PC-9 (cell line): ENCODE results near the gene PKIB. TPM values are rescaled to one million over a fixed set of nuclear protein-coding genes. Genes with fewer than 3 reads are reported as not detected.

Experiments used
- BruUV-seq: library from RNA; stranded (reverse); fragments of 400-500 nt; replicated peaks from 2 replicates; lab custom pipeline; 2021; lab: Mats Ljungman, UMichigan
- CTCF ChIA-PET: fragments of 300-600 bp; sonication (Branson Sonifier 250); formaldehyde crosslinking; loops from one replicate; lab custom pipeline; 2022; ENCODE audit warnings: antibody characterized with exemption; lab: Charles Lee
- POLR2A ChIA-PET: fragments of 300-600 bp; sonication (Branson Sonifier 250); formaldehyde crosslinking; loops from one replicate; lab custom pipeline; 2022; ENCODE audit warnings: antibody characterized with exemption; ENCODE audit not compliant: unreplicated experiment; lab: Charles Lee
- DNase-seq, 2 experiments: peaks; one replicate each; pipeline versions ENCODE4 v3.0.0 to v3.0.0-alpha.2; 2015 to 2022; ENCODE audit warnings: mixed read lengths in 1 of 2
- H2AFZ ChIP-seq: fragments of 200-600 bp; sonication (generic); 2 replicates; pipeline ENCODE4 v1.8.1; 2017; ENCODE audit warnings: antibody characterized with exemption
- H3F3A ChIP-seq: fragments of 200-600 bp; sonication (generic); 2 replicates; pipeline ENCODE4 v1.8.1; 2017; ENCODE audit warnings: antibody characterized with exemption, mild to moderate bottlenecking, low read depth; ENCODE audit not compliant: insufficient read depth
- H3K27ac ChIP-seq: fragments of 200-600 bp; sonication (generic); 2 replicates; pipeline ENCODE4 v1.6.1; 2016; ENCODE audit warnings: mixed run types
- H3K27me3 ChIP-seq: fragments of 200-600 bp; sonication (generic); 2 replicates; pipeline ENCODE4 v1.6.1; 2016; ENCODE audit warnings: low read depth, mixed run types; ENCODE audit not compliant: insufficient read depth
- H3K36me3 ChIP-seq: fragments of 200-600 bp; sonication (generic); 2 replicates; pipeline ENCODE4 v1.6.1; 2016; ENCODE audit warnings: low read depth, mixed run types
- H3K4me1 ChIP-seq: fragments of 200-600 bp; sonication (generic); replicated peaks from 2 replicates; pipeline ENCODE4 v1.6.1; 2016; ENCODE audit warnings: mixed run types; ENCODE audit not compliant: insufficient read depth
- H3K4me2 ChIP-seq: fragments of 200-600 bp; sonication (generic); 2 replicates; pipeline ENCODE4 v1.6.1; 2017; ENCODE audit warnings: mixed run types
- H3K4me3 ChIP-seq: fragments of 200-600 bp; sonication (generic); 2 replicates; pipeline ENCODE4 v1.6.1; 2016; ENCODE audit warnings: mixed run types
- H3K79me2 ChIP-seq: fragments of 200-600 bp; sonication (generic); 2 replicates; pipeline ENCODE4 v1.6.1; 2017; ENCODE audit warnings: low read depth, mixed run types
- H3K9me2 ChIP-seq: fragments of 200-600 bp; sonication (generic); 2 replicates; pipeline ENCODE4 v1.8.1; 2017; ENCODE audit warnings: mild to moderate bottlenecking; ENCODE audit not compliant: insufficient read depth
- H3K9me3 ChIP-seq: fragments of 200-600 bp; sonication (generic); 2 replicates; pipeline ENCODE4 v1.8.1; 2016; ENCODE audit warnings: low read depth; ENCODE audit not compliant: insufficient read depth
- H4K20me1 ChIP-seq: fragments of 200-600 bp; sonication (generic); 2 replicates; pipeline ENCODE4 v1.8.1; 2017; ENCODE audit not compliant: insufficient read depth
- CTCF ChIP-seq: fragments of 200-600 bp; sonication (generic); conservative IDR thresholded peaks from 2 replicates; pipeline ENCODE4 v1.6.1; 2017; ENCODE audit warnings: mixed run types, antibody characterized with exemption, mild to moderate bottlenecking, moderate library complexity
- EZH2 ChIP-seq: fragments of 200-600 bp; sonication (generic); IDR thresholded peaks from 2 replicates; pipeline ENCODE4 v1.8.0; 2017; ENCODE audit warnings: antibody characterized with exemption, low read depth
- intact Hi-C: fragments of 100-400 bp; cut with micrococcal nuclease; formaldehyde crosslinking; loops from one replicate; pipeline ENCODE4 v1.10.0; 2022; ENCODE audit not compliant: unreplicated experiment
- total RNA-seq: library from RNA; stranded (reverse); gene quantifications from 2 replicates; pipeline ENCODE4 v1.2.3, GENCODE V29; 2021

Gene PKIB
- total RNA-seq, 1 experiment from 2014 or later = 7.0 TPM

DNA sequence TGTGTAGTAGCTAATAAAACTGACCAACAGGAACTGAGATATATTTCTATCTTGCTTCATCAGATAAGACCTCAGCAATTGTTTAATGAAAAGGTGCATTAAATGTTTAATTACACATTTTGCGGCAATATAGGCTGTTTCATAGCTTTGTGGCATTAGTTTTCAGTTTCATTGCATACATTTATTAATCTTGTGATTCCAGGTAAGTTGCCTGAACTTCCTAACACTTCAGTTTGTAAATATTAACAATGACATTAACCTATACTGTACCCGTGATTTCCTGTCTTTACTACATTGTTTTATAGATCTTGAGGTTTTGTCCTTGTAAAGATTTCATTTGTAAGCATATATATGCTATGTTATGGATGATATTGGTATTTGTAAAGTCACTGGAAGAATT is 66.5 kb downstream of the PKIB start:
- no peaks in the 10 kb centered on the region for H3K27me3 ChIP-seq
- BruUV-seq = no TSS peak
- no peaks in the 10 kb centered on the region for H3K9me2 ChIP-seq
- no peak overlapping the region for H2AFZ ChIP-seq
- no peaks in the 10 kb centered on the region for H4K20me1 ChIP-seq
- no peak overlapping the region for H3K27ac ChIP-seq
- no peak overlapping the region for H3K4me2 ChIP-seq
- no peaks in the 10 kb centered on the region for H3K36me3 ChIP-seq
- peaks cover 6% of the 10 kb centered on the region; the same call in 1 of the 2 replicates for H3K4me1 ChIP-seq
- ChIA-PET POLR2A (no interaction called here), CTCF (no interaction called here)
- no peaks in the 10 kb centered on the region for H3K9me3 ChIP-seq
- no peaks in the 10 kb centered on the region for H3K79me2 ChIP-seq
- TF ChIP-seq CTCF (no peak), EZH2 (no peak)
- intact Hi-C loops = no loop called here
- no peak overlapping the region for H3K4me3 ChIP-seq
- 0 out of 2 replicates have a peak, but pooled peaks cover 4% of the 10 kb centered on the region for H3F3A ChIP-seq
- DNase-seq = no peak

- no peaks in the 10 kb centered on the region for H3K9me2 ChIP-seq
- H3K79me2 ChIP-seq = no peaks in the 10 kb centered on the region
- H3K27me3 ChIP-seq = no peaks in the 10 kb centered on the region
- TF ChIP-seq CTCF (no peak), EZH2 (no peak)
- no peaks in the 10 kb centered on the region for H4K20me1 ChIP-seq
- no peak for DNase-seq
- H2AFZ ChIP-seq = no peak overlapping the region
- H3K27ac ChIP-seq = no peak overlapping the region
- intact Hi-C loops = no loop called here
- H3K9me3 ChIP-seq = no peaks in the 10 kb centered on the region
- H3K4me1 ChIP-seq = peaks cover 6% of the 10 kb centered on the region; the same call in 1 of the 2 replicates
- CTCF ChIA-PET = no interaction called here
- H3F3A ChIP-seq = 0 out of 2 replicates have a peak, but pooled peaks cover 4% of the 10 kb centered on the region
- POLR2A ChIA-PET = no interaction called here
- BruUV-seq = no TSS peak
- no peaks in the 10 kb centered on the region for H3K36me3 ChIP-seq
- no peak overlapping the region for H3K4me3 ChIP-seq
- H3K4me2 ChIP-seq = no peak overlapping the region
Measured at GRCh38 chr6:122677406-122677805, 67.2 kb downstream of the PKIB start.

- no TSS peak for BruUV-seq
- no peaks in the 10 kb centered on the region for H3K9me3 ChIP-seq
- H3K9me2 ChIP-seq = no peaks in the 10 kb centered on the region
- no peak overlapping the region for H2AFZ ChIP-seq
- H3K27ac ChIP-seq = no peak overlapping the region
- no peaks in the 10 kb centered on the region for H3K36me3 ChIP-seq
- CTCF ChIA-PET = no interaction called here
- intact Hi-C loops = no loop called here
- no peaks in the 10 kb centered on the region for H4K20me1 ChIP-seq
- POLR2A ChIA-PET = no interaction called here
- H3K4me1 ChIP-seq = peaks cover 6% of the 10 kb centered on the region; the same call in 1 of the 2 replicates
- no peak overlapping the region for H3K4me2 ChIP-seq
- H3K27me3 ChIP-seq = no peaks in the 10 kb centered on the region
- H3F3A ChIP-seq = no peaks in the 10 kb centered on the region
- no peaks in the 10 kb centered on the region for H3K79me2 ChIP-seq
- no peak overlapping the region for H3K4me3 ChIP-seq
- no peak for DNase-seq
- TF ChIP-seq EZH2 (no peak), CTCF (no peak)
Measured at GRCh38 chr6:122678841-122679240, 68.6 kb downstream of the PKIB start.
